HUES48 (cell line): ENCODE data around the gene SUN1.

ENCODE experiments used
- H3K27ac ChIP-seq: one replicate; pipeline ENCODE4 v1.7.0; 2013; ENCODE audit warnings: low read depth, low read length, inconsistent platforms
- H3K27me3 ChIP-seq: 2 replicates; pipeline ENCODE4 v1.6.1; 2013; ENCODE audit warnings: mild to moderate bottlenecking, low read length; ENCODE audit not compliant: control insufficient read depth, insufficient read depth
- H3K36me3 ChIP-seq: 2 replicates; pipeline ENCODE4 v1.6.1; 2013; ENCODE audit warnings: low read length; ENCODE audit not compliant: control insufficient read depth, insufficient read depth
- H3K4me1 ChIP-seq: 2 replicates; pipeline ENCODE4 v1.6.1; 2013; ENCODE audit warnings: mild to moderate bottlenecking, low read length; ENCODE audit not compliant: control insufficient read depth, insufficient read depth
- H3K4me3 ChIP-seq: 2 replicates; pipeline ENCODE4 v1.5.1; 2013; ENCODE audit warnings: mild to moderate bottlenecking, low read depth, low read length
- H3K9ac ChIP-seq: 2 replicates; pipeline ENCODE4 v1.6.1; 2013; ENCODE audit warnings: mild to moderate bottlenecking, low read depth, low read length, moderate library complexity
- H3K9me3 ChIP-seq: 2 replicates; pipeline ENCODE4 v1.6.1; 2013; ENCODE audit warnings: low read length; ENCODE audit not compliant: control insufficient read depth, insufficient read depth

Gene SUN1

GRCh38 chr7:881441-882234 is 49.4 kb downstream of the SUN1 start:
- H3K27ac ChIP-seq = no peak overlapping the region
- no peaks in the 10 kb centered on the region for H3K4me1 ChIP-seq
- no peaks in the 10 kb centered on the region for H3K27me3 ChIP-seq
- no peak overlapping the region for H3K9ac ChIP-seq
- peaks cover 18% of the 10 kb centered on the region for H3K36me3 ChIP-seq
- no peaks in the 10 kb centered on the region for H3K9me3 ChIP-seq
- no peak overlapping the region for H3K4me3 ChIP-seq

- Histone ChIP-seq H3K36me3 (peaks cover 27% of the 10 kb centered on the region), H3K9me3 (no peaks in the 10 kb centered on the region), H3K4me3 (no peak overlapping the region), H3K27me3 (no peaks in the 10 kb centered on the region), H3K27ac (no peak overlapping the region), H3K4me1 (no peaks in the 10 kb centered on the region), H3K9ac (no peak overlapping the region)
Measured at GRCh38 chr7:882336-883035, 50.2 kb downstream of the SUN1 start.

- no peak overlapping the region for H3K4me3 ChIP-seq
- H3K36me3 ChIP-seq = peaks cover 32% of the 10 kb centered on the region
Measured at GRCh38 chr7:883055-884021, 51.1 kb downstream of the SUN1 start.

GRCh38 chr7:884191-885003 is 52.1 kb downstream of the SUN1 start:
- no peak overlapping the region for H3K9ac ChIP-seq
- H3K4me3 ChIP-seq = no peak overlapping the region

More at GRCh38 chr7:883055-884021, 51.1 kb downstream of the SUN1 start:
- Histone ChIP-seq H3K27me3 (no peaks in the 10 kb centered on the region), H3K27ac (no peak overlapping the region), H3K4me1 (no peaks in the 10 kb centered on the region), H3K9ac (no peak overlapping the region), H3K9me3 (no peaks in the 10 kb centered on the region)

GRCh38 chr7:885261-885892 is 53.1 kb downstream of the SUN1 start:
- Histone ChIP-seq H3K36me3 (peaks cover 37% of the 10 kb centered on the region), H3K9ac (no peak overlapping the region), H3K4me3 (no peak overlapping the region), H3K27me3 (no peaks in the 10 kb centered on the region), H3K27ac (no peak overlapping the region), H3K4me1 (peaks cover 7% of the 10 kb centered on the region; the same call in 1 of the 2 replicates), H3K9me3 (no peaks in the 10 kb centered on the region)

More at GRCh38 chr7:884191-885003, 52.1 kb downstream of the SUN1 start:
- no peak overlapping the region for H3K27ac ChIP-seq
- H3K27me3 ChIP-seq = no peaks in the 10 kb centered on the region
- peaks cover 36% of the 10 kb centered on the region for H3K36me3 ChIP-seq
- no peaks in the 10 kb centered on the region for H3K9me3 ChIP-seq
- peaks cover 7% of the 10 kb centered on the region; the same call in 1 of the 2 replicates for H3K4me1 ChIP-seq

- H3K4me3 ChIP-seq = no peak overlapping the region
- no peaks in the 10 kb centered on the region for H3K27me3 ChIP-seq
- peaks cover 44% of the 10 kb centered on the region for H3K36me3 ChIP-seq
- H3K9me3 ChIP-seq = no peaks in the 10 kb centered on the region
- peaks cover 7% of the 10 kb centered on the region; the same call in 1 of the 2 replicates for H3K4me1 ChIP-seq
- no peak overlapping the region for H3K27ac ChIP-seq
- H3K9ac ChIP-seq = no peak overlapping the region
Measured at GRCh38 chr7:885893-886625, 53.8 kb downstream of the SUN1 start.

- no peak overlapping the region for H3K4me3 ChIP-seq
- peaks cover 52% of the 10 kb centered on the region for H3K36me3 ChIP-seq
- H3K4me1 ChIP-seq = peaks cover 7% of the 10 kb centered on the region; the same call in 1 of the 2 replicates
Measured at GRCh38 chr7:886626-887487, 54.6 kb downstream of the SUN1 start.

GRCh38 chr7:887488-887820 is 55.2 kb downstream of the SUN1 start:
- Histone ChIP-seq H3K4me1 (peaks cover 7% of the 10 kb centered on the region; the same call in 1 of the 2 replicates), H3K27me3 (no peaks in the 10 kb centered on the region), H3K36me3 (peaks cover 58% of the 10 kb centered on the region), H3K9ac (no peak overlapping the region), H3K4me3 (no peak overlapping the region), H3K9me3 (no peaks in the 10 kb centered on the region), H3K27ac (no peak overlapping the region)

More at GRCh38 chr7:886626-887487, 54.6 kb downstream of the SUN1 start:
- Histone ChIP-seq H3K27ac (no peak overlapping the region), H3K9ac (no peak overlapping the region), H3K9me3 (no peaks in the 10 kb centered on the region), H3K27me3 (no peaks in the 10 kb centered on the region)
